Thoracic aorta (tissue), 2 donors: ENCODE measurements around the gene SDK1. TPM values are rescaled to one million over a fixed set of nuclear protein-coding genes. Genes with fewer than 3 reads are reported as not detected.
A peak's percentile ranks its signal among the peaks of the same experiment; 100 is the strongest.

Experiments used
- ATAC-seq: fragments of 150-250 bp; one replicate; pipeline ENCODE4 v1.8.0; 2017; ENCODE audit warnings: low read depth; ENCODE audit not compliant: insufficient number of reproducible peaks, low FRiP score
- DNase-seq: peaks from one replicate; pipeline ENCODE4 v3.0.0-alpha.2; 2020; ENCODE audit warnings: low spot score
- H3K27ac ChIP-seq, 2 donors: fragments of 200-600 bp; sonication (generic); 1 replicate in 1 of 2; 2 replicates in 1 of 2; pipeline ENCODE4 v1.5.1; 2016; ENCODE audit warnings: mild to moderate bottlenecking in 2 of 2, moderate library complexity in 2 of 2
- H3K27me3 ChIP-seq: fragments of 200-600 bp; sonication (generic); replicated peaks from 2 replicates; pipeline ENCODE4 v1.6.0; 2016; ENCODE audit warnings: mild to moderate bottlenecking; ENCODE audit not compliant: insufficient read depth
- H3K36me3 ChIP-seq: fragments of 200-600 bp; sonication (generic); one replicate; pipeline ENCODE4 v1.5.1; 2016
- H3K4me1 ChIP-seq, 2 donors: fragments of 200-600 bp; sonication (generic); 1 replicate in 1 of 2; 2 replicates in 1 of 2; pipeline versions ENCODE4 v1.5.1 to v1.6.0; 2016; ENCODE audit warnings: low read depth in 2 of 2, mild to moderate bottlenecking in 1 of 2; ENCODE audit not compliant: control insufficient read depth in 1 of 2
- H3K4me3 ChIP-seq: fragments of 200-600 bp; sonication (generic); 2 replicates; pipeline ENCODE4 v1.5.1; 2016; ENCODE audit warnings: mild to moderate bottlenecking
- H3K9me3 ChIP-seq: fragments of 200-600 bp; sonication (generic); 2 replicates; pipeline ENCODE4 v1.5.1; 2016
- CTCF ChIP-seq: fragments of 200-600 bp; sonication (generic); IDR thresholded peaks from one replicate; pipeline ENCODE4 v1.5.1; 2019; ENCODE audit warnings: antibody characterized with exemption
- total RNA-seq, 2 donors: library from RNA; depleted of rRNA; stranded (reverse); fragments of >200 nt; gene quantifications; one replicate each; pipeline versions ENCODE4 v1.1.0 to v1.2.3, GENCODE V29; 2016

SDK1 gene
- total RNA-seq, 2 donors from 2014 or later, result 27.5 to 29.2 TPM

GRCh38 chr7:3861941-3862340, 560.9 kb downstream of the SDK1 start:
- H3K4me3 ChIP-seq, result peak overlapping the region; percentile 32
- peak overlapping the region in 1 of 2 donors; percentile 27 for H3K27ac ChIP-seq
- DNase-seq, result no peak
- H3K9me3 ChIP-seq, result no peaks in the 10 kb centered on the region
- H3K27me3 ChIP-seq, result no peaks in the 10 kb centered on the region
- H3K4me1 ChIP-seq, result peaks cover 0 to 21% of the 10 kb centered on the region in 2 donors
- no peak for TF ChIP-seq CTCF
- peak; percentile 81 for ATAC-seq
- H3K36me3 ChIP-seq, result no peaks in the 10 kb centered on the region

GRCh38 chr7:3862774-3863173, 561.7 kb downstream of the SDK1 start:
- no peak overlapping the region for H3K4me3 ChIP-seq
- H3K4me1 ChIP-seq, result peaks cover 0 to 21% of the 10 kb centered on the region in 2 donors
- no peaks in the 10 kb centered on the region for H3K9me3 ChIP-seq
- no peak for ATAC-seq
- no peaks in the 10 kb centered on the region for H3K27me3 ChIP-seq
- H3K36me3 ChIP-seq, result no peaks in the 10 kb centered on the region
- no peak overlapping the region for H3K27ac ChIP-seq
- no peak for TF ChIP-seq CTCF
- no peak for DNase-seq

- no peaks in the 10 kb centered on the region for H3K9me3 ChIP-seq
- no peaks in the 10 kb centered on the region for H3K36me3 ChIP-seq
- no peak overlapping the region for H3K4me3 ChIP-seq
- no peaks in the 10 kb centered on the region for H3K27me3 ChIP-seq
- no peak for TF ChIP-seq CTCF
- DNase-seq, result no peak
- no peak for ATAC-seq
- H3K4me1 ChIP-seq, result peaks cover 0 to 17% of the 10 kb centered on the region in 2 donors
- H3K27ac ChIP-seq, result no peak overlapping the region
These were observed 565.2 kb downstream of the SDK1 start for GRCh38 chr7:3866277-3866676.

- Histone ChIP-seq H3K27me3 (no peaks in the 10 kb centered on the region), H3K9me3 (no peaks in the 10 kb centered on the region), H3K4me3 (no peak overlapping the region), H3K27ac (no peak overlapping the region), H3K36me3 (no peaks in the 10 kb centered on the region), H3K4me1 (peaks cover 0 to under 1% of the 10 kb centered on the region in 2 donors)
- DNase-seq (no peak), ATAC-seq (no peak)
- TF ChIP-seq CTCF, result no peak
These were observed 566.8 kb downstream of the SDK1 start for GRCh38 chr7:3867863-3868262.

GRCh38 chr7:3879355-3880075, 578.5 kb downstream of the SDK1 start:
- no peaks in the 10 kb centered on the region for H3K36me3 ChIP-seq
- no peaks in the 10 kb centered on the region for H3K9me3 ChIP-seq
- no peak overlapping the region for H3K27ac ChIP-seq
- no peak for TF ChIP-seq CTCF
- no peaks in the 10 kb centered on the region for H3K27me3 ChIP-seq
- no peak for ATAC-seq
- no peak overlapping the region for H3K4me3 ChIP-seq
- H3K4me1 ChIP-seq, result no peaks in the 10 kb centered on the region
- DNase-seq, result no peak
